HG03378 (cell line): ENCODE results near the gene ZNF813.
"Not testable (repeated sequence)": the region's sequence is repeated elsewhere in the genome, so short reads cannot be mapped to it uniquely, and the experiment has no call there.

Experiments
- ATAC-seq: cut with Tn5 transposase; IDR thresholded peaks from one replicate; pipeline ENCODE4 v1.9.1; 2021; ENCODE audit warnings: mild to moderate bottlenecking, moderate library complexity; ENCODE audit not compliant: unreplicated experiment

ZNF813 gene

DNA sequence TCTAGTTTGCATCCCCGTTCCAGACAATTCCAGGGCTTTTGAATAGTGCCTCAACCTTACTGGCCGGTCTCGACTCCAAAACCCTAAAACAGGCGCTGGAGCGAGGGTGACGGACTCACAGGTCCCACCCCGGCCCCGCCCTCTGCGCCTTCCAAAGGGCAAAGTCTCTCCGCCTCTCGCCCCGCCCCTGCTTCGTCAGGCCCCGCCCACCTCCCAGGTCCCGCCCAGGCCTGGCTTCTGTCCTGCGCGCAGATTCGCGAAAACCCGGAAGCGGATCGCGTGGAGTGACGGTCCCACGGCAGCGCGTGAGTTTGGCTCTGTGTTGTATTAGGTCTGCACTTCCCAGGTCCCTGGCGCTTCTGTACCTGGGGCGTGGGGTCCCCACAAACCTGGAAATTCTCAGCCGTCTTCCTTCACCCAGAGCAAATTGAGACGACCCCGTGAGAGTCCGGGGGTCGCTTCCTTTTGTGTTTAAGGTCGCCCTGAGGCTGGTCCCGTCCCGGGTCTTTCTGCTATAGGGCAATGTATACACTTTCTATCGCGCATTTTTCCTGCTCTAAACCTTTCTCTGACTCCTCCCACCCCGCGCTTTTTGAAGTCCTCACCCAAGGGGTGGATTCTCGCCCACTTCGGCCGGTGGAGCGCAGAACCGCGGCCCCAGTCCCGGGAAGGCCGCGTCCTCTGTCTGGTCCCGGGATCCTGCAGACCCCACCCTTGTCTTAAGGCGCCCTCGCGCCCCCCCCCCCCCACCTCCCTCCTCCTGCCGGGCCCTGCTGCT lies at the start of gene ZNF813:
Gene ZNF813, plus strand, starts transcription at position 249 of the 778 bp plus-strand sequence. CDS start 16,090 bp downstream, outside the sequence.
- no peak for ATAC-seq

- ATAC-seq, result not testable (repeated sequence)
Measured at GRCh38 chr19:53420520-53421315, 46.8 kb upstream of the ZNF813 start.

DNA sequence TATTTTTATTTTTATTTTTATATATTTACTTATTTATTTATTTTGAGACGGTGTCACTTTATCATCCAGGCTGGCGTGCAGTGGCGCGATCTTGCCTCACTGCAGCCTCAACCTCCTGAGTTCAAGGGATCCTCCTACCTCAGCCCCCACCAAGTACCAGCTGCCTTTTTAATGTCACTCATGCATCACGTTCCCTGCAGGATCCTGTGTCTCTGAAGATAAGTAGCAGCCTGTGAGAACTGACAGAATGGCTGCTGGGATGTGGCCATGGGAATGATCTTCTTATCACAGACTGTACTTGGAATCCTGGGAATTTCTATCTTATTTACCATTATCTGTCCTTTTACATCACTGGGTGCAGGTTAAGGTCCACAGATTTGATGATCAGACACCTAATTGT lies 45.0 kb upstream of the ZNF813 start:
- ATAC-seq, result no peak

- not testable (repeated sequence) for ATAC-seq
Measured at GRCh38 chr19:53423074-53423473, 44.5 kb upstream of the ZNF813 start.

- ATAC-seq, result not testable (repeated sequence)
Measured at GRCh38 chr19:53423680-53424079, 43.9 kb upstream of the ZNF813 start.

GRCh38 chr19:53424968-53425597 lies 42.5 kb upstream of the ZNF813 start:
- no peak for ATAC-seq

GRCh38 chr19:53431399-53432087 lies 36.0 kb upstream of the ZNF813 start, which contains the start of gene ZNF761:
TSS of gene ZNF761 (plus strand) at chr19:53431984. CDS start at chr19:53447269, 15,285 bp downstream.
- ATAC-seq, result peak; percentile 81

DNA sequence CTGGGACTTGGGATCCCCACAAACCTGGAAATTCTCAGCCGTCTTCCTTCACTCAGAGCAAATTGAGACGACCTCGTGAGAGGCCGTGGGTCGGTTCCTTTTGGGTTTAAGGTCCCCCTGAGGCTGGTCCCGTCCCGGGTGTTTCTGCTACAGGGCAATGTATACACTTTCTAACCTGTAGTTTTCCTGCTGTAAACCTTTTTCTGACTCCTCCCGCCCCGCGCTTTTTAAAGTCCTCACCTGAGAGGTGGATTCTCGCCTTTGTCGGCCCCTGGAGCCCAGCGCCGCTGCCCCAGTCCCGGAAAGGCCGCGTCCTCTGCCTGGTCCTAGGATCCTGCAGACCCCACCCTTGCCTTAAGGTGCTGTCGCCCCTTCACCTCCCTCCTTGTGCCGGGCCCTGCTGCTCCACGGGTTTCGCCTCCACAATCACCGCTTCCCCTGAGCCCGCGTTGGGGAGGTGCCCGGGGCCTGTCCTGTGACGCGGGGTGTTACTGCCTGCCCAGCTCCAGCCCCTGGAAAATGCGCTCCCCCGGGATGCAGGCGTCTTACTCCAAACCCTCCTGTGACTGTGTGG lies 35.4 kb upstream of the ZNF813 start:
- ATAC-seq, result peak; percentile 37

GRCh38 chr19:53443809-53444208 lies 23.7 kb upstream of the ZNF813 start:
- ATAC-seq, result not testable (repeated sequence)

- ATAC-seq, result not testable (repeated sequence)
Measured at GRCh38 chr19:53447196-53447595, 20.3 kb upstream of the ZNF813 start.

- no peak for ATAC-seq
Measured at GRCh38 chr19:53455828-53456227, 11.7 kb upstream of the ZNF813 start.

- ATAC-seq, result not testable (repeated sequence)
Measured at GRCh38 chr19:53460131-53460721, 7.3 kb upstream of the ZNF813 start.

DNA sequence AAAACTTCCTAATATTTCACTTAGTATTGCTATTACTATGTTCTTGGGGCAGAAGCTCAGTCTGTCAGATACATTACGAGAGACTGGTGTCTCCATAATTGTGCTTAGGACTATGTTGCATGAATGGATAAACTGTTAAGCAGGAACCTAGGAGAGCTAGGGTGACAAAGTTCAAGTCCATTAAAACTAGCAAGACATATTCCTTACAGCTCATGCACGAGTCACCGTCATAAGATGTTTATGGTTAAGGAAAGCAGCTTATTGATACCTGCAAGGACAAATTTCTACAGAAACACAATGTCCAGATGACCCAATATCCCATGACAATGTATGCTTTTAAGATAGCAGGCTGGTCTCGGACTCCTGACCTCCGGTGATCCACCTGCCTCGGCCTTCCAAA lies 5.7 kb upstream of the ZNF813 start:
- no peak for ATAC-seq

DNA sequence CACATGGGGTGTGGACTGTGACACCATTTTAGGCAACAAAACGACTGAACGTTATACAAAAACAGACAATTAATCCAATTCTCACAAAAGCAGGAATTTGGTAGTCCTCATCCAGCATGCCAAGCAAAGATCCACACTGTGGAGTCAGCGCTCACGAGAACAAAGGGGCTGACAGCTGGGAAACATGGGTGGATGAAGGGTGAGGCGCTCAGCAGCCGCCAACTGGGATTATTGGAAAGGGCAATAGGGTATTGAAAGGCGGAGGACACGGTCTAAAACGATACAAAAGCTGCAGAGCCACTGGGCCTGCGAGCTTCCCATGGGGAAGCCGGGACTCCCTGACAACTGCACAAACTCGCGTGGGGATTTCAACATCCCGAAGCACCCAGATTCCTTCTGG lies 4.7 kb upstream of the ZNF813 start:
- no peak for ATAC-seq

GRCh38 chr19:53463263-53463662 lies 4.3 kb upstream of the ZNF813 start:
- no peak for ATAC-seq

- no peak for ATAC-seq
Measured at GRCh38 chr19:53466726-53467484, 628 bp upstream of the ZNF813 start.

DNA sequence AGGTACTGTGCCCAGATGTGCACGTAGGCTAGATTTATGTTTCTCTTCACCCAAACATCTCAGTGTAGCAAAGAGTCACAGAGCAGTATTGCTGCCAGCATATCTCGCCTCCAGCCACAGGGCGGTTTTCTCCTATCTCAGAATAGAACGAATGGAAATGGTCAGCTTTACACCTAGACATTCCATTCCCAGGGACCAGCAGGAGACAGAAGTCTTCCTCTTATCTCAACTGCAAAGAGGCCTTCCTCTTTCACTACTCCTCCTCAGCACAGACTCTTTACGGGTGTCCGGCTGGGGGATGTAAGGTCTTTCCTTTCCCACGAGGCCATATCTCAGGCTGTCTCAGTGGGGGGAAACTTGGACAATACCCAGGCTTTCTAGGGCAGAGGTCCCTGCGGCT lies 1.1 kb downstream of the ZNF813 start:
- ATAC-seq, result not testable (repeated sequence)

DNA sequence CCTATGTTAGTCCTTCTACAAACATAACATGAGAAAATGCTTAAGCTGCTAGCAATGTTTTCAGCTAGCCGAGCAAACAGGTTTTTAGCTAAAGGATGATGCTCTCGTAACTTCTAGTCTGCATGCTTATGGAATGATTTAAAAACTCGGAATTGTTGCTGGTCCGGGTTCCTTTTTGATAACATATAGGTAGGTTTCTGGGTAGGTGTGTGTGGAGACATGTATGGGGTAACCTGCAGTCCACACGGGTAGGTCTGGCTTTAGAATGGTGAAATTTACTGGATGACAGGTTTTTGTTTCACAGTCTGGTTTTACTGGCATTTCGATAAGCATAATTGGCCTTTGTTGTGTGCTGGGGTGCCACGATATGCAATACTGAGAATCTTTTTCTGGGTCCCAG lies 4.4 kb downstream of the ZNF813 start:
- no peak for ATAC-seq

DNA sequence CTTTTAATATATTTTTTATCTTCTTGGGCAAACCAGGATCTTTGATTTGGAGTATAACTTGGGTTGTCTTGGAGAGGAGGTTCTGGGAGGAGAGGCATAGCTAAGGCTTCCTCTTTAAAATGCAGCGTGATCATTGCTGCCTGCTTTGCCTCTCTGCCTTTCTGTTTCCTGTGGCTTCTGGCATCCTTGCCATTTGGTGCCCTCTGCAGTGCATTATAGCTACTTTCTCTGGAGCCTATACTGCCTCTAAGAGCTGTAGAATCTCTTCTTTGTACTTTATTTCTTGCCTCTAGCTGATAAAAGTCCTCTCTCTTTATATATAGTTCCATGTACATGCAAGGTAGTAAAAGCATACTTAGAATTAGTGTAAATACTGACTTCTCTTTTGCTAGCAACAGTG lies 7.3 kb downstream of the ZNF813 start:
- not testable (repeated sequence) for ATAC-seq
